T-helper 9 cell (primary cell): Measurements from ENCODE around the gene ALOX5AP.

ENCODE experiments used
- DNase-seq: peaks from one replicate; pipeline ENCODE4 v3.0.0-alpha.2; 2020

Gene ALOX5AP

DNA sequence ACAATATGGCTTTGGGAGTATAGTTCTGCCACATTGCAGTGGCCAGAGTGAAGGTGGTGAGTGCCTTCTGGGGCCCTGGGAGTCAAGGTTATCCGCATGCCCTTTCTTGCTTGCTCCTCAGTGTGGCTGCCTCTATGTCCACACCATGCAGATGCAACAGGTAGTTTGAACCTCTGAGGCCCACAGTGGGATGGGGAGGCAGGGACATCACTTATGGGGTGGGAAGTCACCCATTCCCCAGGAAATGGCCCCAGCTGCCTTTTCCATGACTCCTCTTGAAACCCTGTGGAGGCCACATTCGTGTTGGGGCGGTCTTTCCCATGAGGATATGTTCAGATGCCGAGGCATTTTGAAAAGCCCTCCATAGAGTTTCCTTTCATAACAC is 20.0 kb upstream of the ALOX5AP start:
- no peak for DNase-seq

DNA sequence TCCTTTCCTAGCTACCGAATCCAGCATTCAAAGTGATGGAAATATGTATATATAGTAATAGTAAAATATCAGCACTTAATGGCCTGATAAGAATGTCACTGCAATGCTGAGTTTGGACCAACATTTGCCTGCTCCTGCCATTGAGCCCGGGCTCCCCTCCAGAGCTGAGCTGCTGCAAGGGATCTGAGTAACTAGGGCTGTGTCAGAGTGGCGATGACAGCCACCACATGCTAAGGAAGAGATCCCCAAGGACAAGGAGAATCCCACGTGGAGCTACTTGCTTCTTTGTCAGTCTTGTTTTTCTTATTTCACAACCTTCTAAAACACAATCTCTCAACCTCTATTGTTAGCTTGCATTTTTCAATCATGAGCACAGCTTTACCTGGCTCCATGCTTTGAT is 19.5 kb upstream of the ALOX5AP start:
- no peak for DNase-seq

DNA sequence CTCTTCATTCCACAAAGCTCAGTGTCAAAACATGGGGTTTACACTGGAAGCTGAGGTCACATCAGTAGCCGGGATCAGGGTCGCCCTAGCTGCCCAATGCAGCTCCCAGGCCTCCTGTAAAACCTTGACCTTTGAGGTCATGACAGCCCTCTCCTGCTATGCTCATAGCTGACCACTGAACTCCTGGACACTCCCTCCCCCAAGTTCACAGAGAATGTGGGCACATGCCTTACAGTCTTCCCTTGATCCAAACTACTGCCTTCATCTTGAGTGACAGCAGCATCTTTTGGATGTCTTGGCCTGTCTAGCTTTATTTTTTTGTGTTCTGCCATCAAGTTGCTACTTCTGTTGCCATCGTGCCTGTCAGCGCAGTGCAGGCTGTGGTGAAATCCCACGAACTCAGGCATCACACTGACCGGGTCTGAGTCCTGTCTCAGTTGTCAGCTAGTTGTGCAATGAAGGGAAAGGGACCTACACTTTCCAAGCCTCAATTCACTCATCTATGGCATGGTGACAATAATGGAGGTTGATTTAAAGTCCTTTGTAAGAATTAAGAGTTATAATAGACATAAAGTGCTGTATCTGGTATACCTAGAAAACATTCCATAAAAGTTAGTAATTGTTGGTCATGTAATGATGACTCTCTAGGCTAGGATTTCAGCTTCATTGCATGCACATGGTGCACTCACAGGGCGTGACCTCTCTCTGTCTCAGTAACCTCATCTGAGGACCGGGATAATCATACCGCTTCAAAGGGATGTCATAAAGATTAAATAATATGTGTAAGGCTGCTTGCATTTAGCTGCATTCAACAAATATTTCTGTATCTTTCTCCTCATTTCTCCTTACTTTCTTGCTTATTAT is 16.4 kb upstream of the ALOX5AP start:
- no peak for DNase-seq

DNA sequence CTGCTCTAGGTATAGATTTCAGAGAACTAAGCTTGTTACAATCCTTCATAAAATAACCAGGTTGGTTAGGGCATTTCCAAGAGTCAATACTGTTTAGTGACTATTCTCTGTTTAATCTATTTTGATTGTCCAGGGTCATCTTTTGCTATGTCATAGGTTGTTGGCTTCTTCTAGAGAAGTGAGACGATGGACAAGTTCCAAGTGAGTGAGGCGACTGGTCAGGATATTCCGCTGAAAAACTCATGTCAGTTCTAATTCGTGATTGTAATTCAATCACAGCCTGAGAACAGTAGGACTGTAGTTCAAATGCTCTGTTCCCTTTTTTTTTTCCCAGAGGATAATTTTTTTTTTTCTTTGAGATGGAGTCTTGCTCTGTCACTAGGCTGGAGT is 15.8 kb upstream of the ALOX5AP start:
- DNase-seq, result no peak

DNA sequence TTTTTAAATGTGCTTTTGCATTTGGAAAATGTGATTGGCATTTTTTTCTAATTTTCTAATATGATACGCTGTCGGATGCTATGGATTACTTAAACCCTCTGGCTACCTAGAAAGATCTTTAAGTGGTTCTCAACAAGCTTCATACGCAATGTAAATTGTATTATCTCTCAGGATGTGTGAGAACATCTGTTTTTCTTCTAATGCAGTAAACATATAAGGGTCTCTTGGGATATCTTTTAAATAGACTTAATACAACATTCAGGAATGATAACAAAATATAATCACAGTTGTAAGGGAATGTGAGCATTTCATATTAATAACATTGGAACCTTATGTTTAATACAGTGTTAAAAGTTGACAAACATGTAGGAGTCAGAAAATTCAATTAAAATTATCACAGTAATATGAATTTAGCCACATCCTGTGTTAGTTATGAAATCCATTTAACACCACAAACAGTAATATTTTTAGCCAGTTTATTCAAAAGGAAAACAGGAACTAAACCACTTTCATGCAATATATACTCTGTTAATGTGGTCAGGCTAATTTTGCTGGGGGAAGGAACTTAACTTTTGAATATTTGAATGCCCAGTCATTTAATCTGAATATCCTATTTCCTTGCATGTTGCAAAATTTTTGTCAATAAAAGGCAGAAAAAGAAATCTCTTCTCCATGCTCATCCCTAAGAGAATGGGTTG is 15.0 kb upstream of the ALOX5AP start:
- no peak for DNase-seq

DNA sequence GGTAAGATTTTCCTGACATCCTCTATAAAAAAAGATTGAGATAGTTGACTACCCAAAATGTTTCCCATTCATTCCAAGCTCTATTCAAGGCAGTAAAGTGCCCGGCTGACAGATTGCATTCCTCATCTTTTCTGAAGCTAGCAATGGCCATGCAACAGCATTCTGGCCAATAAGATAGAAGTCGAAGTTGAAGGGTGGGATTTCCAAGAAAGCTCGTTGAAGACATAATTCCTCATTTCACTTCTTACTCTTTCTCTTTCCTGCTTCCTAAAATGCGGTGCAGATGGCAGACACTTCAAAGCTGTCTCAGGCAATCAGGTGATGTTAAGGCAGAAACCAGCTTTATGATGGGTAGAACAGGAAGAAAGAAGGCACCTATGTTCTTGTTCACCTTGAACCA is 13.4 kb upstream of the ALOX5AP start:
- no peak for DNase-seq

DNA sequence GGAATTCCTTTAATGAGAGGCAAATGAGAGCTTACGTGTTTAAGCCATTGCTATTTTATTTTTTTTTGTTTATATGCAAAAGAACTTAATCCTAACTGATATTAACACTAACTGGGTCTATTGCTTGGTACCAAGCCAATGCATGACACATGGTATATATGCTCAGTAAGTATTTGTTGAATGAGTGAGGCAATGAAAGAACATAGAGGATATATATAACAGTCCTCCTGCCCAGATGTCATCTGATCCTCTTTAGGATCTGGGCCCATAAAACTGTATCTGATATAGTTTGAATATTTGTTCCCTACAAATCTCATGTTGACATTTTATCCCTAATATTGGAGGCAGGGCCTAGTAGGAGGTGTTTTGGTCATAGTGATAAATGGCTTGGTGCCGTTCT is 13.0 kb upstream of the ALOX5AP start:
- no peak for DNase-seq

DNA sequence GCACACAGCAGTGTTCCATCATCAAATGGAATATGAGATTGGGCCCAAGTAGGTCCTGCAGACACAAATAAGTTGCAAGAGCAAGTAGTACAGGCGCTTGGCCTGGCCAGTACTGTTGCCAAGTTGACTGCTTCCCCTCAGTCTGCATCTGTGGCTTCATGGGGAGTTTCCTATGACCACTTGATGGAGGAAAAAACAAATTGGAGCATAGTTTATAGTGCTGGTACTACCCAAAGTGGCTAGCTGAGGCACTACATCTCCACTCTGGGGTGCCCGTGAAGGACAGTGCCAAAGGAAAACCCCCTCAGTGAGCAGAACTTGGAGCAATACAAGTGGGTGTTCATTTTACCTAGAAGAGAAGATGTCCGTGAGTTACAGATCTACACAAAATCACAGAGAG is 10.6 kb upstream of the ALOX5AP start:
- no peak for DNase-seq

DNA sequence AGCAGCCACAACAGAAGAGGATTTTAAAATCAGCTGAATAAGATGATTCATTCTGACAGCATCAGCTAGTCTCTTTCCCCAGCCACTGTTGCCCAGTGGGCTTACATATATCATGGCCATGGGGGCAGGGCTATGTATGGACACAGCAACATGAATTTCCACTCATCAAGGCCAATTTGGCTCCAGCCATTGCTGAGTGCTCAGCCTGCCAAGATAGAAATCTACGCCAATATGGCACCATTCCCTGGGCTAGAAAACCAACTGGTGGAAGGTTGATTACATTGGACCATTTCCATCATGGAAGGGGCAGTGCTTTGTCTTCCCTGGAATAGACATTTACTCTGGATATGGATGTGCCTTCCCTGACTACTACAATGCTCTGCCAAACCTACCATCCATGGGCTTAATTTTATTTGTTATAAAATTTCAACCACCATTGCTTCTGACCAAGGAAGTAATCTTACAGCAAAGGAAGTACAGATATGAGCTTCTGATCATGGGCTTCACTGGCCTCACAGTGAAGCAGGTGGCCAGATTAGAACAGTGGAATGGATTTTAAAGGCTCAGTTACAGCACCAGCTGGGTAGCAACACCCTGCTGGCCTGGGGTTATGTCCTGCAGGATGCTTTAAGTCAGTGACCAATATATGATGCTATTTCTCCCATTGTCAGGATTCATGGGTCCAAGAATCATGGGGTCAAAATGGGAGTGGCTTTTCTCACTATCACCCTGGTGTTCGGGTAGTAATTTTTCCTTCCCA is 9.8 kb upstream of the ALOX5AP start:
- no peak for DNase-seq

DNA sequence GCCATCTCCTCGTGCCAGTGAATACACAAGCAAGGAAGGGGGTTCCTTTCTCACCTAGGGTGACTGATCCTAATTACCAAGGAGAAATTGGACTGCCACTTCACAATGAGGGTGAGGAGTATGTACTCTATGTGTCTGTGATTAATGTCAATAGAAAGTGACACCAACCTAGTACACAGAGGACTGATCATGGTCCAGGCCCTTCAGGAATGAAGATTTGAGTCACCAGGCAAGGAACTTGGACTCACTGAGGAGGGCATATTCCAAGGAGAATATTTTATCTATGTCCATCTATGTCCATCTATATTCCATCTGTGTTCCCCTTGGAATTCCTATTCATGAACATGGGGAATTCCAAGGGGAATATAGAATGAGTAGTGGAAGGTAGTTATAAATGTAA is 9.2 kb upstream of the ALOX5AP start:
- no peak for DNase-seq

DNA sequence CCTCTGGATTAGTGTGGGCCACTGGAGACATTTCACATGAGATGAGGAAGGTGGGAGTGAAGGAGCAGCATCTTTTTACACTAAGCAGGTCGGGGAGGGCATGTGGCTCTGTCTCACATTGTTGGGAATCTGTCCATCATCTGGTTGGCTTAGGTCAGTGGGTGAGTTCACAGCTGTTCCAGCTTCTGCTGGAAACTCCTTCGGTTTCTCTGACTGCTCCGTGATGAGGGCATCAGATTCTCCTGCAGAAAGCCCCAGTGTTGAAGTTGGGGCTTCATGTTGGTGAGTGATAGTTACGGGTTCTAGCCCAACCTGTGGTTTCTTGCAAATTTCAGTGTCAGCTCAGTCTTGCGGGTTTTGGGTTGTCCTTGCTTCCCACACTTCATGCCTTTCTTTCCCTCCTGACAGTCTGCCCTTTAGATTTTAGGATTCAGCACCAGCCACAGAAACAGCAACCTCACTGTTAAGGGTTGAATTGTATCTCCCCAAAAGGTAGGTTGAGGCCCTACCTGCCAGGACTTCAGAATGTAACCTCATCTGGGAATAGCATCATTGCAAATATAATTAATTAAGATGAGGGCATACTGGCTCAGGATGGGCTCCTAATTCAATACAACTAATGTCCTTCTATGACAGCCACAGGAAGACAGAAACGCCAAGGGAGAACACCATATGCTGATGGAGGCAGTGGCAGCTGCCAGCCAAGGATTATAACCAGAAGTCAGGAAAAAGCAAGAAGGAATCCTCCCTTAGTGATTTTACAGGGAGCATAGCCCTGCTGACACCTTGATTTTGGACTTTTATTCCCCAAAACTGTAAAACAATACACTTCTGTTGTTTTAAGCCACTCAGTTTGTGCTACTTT is 7.6 kb upstream of the ALOX5AP start:
- no peak for DNase-seq

DNA sequence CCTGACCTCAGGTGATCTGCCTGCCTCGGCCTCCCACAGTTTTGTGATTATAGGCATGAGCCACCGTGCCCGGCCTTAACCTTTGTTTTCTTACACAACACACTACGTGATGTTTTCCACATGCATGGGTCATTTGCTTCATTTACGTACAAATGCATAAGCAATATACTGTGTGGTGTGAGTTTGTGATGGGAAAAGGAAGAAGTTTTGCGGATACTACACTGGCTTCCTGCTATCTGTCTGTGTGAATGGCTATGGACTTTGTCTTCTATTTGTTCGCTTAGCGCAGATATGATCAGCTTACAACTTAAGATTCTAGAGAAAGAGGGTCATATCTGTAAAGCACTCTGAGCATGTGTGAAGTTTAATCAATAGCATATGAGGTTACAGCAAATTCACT is 5.5 kb upstream of the ALOX5AP start:
- no peak for DNase-seq

DNA sequence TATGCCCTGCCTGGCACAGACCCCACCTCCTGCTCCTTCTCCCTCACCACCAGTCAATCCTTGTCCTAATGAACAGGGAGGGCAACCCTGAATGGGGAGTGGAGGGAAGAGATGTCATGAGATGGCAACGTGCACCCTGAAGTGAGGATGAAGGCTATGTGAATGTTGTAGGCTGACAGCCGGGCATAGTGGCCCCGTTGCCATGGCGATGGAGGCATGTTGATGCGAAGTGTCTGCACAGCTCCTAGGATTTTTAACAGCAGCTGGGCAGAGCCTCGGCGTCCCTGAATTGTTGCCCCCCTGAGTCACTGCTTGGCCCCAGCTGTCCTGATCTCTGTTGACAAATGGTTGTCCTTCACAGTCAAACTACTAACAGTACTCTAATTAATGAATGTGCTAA is 4.8 kb upstream of the ALOX5AP start:
- DNase-seq, result no peak

DNA sequence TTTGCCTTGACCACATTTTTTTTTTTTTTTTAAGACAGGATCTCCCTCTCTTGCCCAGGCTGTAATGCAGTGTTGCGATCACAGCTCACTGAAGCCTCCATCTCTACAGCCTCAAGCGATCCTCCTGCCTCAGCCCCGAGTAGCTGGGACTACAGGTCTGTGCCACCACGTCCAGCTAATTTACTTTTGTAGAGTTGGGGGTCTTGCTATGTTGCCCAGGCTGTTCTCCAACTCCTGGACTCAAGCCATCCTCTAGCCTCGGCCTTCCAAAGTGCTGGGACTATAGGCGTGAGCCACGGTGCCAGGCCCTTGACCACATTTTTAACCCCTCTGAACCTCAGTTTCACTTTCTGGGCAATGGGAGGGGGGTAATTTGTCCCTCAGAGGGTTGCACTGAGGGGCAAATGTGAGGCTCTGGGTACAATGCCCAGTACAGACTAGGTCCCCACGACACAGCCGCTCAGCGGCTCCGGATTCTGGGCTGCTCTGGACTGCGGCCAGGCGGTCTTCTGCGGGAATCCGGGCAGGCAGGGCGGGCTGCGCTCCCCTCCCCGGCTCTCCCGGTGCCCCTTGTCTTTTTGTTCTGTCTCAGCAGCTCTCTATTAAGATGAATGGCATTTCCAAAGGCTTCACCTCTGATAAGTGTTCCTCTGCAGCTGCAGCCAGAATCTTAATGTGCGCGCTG is 3.8 kb upstream of the ALOX5AP start:
- no peak for DNase-seq

DNA sequence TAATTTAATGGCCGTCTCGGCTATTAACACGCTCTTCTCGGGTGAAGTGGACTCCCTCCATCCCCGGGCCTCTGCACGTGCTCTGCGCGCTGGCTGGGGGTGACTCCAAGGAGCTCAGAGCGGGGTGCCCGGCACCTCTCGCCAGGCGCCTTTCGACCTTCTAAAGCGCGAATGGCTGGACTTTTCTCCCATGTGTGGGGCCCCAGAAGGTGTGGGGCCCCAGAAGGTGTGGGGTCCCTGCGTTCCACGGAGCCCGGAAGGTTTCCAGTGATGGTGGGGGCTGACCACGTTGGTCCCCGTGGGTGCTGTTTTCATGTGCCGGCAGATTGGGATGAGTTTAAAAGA is 3.3 kb upstream of the ALOX5AP start:
- no peak for DNase-seq

DNA sequence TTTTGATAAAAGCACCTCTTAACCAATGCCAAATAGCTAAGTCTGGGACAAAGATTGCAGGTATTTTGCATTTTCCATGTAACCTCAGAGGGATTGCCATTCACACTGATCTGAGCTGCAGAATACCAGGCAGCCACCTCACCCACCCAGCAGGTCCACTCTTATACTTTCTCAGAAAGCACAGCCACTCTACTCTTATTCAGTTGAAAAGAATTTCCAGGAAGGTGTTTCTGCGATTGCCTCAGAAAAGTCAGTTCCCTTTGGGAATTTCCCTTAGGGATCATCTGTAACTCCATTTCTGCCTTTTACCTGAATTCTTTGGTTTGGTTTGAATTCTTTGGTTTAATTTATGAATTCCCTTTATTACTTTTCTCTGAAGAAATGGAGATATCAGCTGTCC is 904 bp upstream of the ALOX5AP start:
- no peak for DNase-seq

DNA sequence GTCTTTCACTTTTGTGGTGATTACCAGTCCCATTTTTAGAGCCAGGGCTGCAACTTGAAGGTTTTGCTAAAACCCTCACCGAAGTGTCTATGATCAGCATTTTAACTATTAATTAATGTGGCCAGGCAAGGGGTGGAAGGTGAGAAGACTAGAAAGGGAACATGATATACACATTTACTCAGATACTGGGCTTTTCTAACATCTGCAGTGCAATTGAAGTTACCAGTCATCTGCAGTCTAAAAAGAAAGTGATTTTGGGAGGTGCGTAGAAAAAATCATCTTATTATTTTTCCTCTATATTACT is 481 bp downstream of the ALOX5AP start:
- DNase-seq, result no peak

DNA sequence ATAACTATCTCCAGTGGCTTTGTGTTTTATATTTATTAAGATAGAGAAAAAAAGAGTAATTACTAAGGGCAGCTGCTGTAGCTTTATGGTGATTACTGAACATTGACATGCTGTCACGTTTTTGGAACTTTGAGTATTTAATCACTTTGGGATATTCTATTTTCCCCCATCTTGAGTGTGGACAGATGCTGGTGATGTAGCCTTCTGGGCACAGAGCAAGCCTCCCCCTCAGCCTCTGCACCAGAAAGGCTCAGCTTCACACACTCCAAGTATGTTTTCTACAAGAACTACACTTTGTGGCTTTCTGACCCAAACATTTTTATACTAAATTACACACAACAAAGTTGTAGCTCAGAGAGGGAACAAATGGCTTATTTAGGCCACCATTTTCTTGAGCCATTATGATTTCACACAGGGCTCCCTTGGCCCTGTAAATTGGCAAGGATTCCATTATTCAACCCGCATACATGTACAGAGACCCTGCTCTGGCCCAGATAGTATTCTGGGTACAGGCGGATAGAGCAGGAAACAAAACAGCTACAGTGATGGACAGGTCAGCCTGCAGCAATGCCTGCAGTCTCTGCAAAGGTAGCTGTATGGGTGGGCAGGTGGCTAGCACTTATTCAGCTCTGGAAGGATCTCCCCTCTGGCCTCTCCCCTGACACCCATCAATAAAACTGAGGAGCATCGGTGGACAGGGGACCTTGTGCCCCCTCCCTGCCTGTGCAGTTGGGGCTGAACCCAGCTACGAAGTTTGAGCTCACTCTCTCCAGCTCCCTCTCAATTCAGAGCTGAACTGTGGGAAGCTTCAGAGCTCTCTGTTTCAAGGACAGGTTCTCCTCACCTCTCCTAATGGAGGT is 1.3 kb downstream of the ALOX5AP start:
- DNase-seq, result no peak

DNA sequence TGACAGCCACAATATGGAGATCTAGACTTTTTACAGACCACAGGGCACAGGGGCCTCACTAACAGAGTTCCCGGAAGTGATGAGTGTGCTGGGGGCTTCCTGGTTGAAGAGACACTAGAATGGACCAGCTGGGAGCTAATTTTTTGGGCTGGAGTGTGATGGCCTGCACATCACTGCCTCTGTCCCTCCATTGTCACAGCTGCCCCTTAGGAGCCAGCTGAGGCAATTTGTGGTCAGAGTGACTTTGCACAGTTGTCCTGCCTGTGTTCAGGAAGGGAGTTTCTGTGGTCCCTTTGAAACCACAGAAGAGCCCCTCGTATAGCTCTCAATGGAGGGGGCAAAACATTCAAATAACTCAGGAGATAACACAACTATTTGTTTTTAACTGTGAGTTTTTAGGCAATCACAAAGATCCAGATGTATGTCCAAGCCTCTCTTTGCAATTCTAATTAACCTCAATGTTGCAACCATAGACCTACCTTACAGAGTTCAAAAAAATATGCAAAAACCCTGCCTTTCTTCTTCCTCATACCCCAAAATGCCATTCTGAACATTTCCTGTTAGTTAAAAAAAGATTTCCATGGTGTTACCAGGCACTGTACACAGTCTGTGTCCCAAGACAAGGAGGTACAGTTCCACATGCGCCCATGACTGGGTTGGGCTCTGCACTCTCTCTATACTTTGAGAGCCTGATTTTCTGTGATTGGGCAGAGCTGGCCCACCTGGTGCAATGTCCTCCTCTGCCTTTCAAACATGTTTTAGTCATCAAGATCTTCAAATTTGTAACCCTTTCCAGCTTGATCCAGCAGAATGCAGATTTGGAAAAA is 2.4 kb downstream of the ALOX5AP start:
- no peak for DNase-seq

DNA sequence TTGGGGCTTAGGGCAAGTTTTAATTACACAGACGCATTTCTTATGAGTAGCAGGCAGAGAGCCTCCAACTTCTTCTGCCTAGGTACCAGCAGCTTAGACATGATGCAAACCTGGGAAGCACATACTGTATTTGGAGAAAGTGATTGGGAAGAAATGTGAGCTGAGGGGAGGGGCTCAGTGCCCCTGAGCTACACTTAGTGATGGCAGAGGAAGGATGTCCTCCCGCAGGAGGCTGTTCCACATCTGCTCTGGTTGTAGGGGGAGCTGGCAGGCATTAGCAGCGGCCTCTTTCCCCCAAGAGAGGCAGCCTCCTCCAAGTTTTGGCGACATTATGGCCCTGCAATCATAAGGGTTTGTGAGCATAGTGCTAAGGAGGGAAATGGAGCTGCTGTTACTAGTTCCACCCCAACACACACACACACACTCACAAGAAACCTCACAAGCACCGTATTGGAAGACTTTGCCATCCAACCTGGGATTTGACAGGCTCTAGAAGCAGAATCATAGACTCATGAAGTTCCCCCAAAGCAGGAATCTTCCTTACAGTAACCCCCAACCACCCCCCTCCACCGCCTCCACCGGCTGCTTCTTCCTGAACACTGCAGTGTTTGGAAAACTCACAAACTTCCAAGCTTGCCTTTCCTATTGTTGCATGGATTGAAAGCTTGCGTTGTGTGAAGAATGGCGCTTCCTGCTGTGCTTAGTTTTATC is 3.3 kb downstream of the ALOX5AP start:
- no peak for DNase-seq
